ENCODE measurements around the gene DGKH.
"Not testable (repeated sequence)": the region's sequence is repeated elsewhere in the genome, so short reads cannot be mapped to it uniquely, and the experiment has no call there.

DGKH gene

DNA sequence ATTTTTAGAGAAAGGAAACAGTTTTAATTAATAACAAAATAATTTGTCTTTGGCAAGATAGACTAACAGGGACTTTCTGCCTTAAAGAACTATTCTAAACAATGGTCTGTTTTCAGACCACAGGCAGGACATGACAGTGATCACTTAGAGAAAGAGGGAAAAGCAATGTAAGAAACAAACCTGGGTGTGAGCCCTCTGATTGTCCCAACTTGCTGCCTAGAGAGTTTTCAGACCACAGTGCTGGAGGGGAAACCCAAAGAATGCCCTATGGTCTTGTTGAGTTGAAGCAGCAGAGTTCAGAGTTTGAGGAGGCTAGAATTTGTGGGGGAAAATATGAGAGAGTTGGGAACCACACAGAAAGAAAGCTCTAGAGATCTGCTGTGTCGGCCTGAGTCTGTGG lies 38.1 kb downstream of the DGKH start:
- no peak for TF ChIP-seq CTCF (IDR thresholded peaks at IDR 0.05)
- TF ChIP-seq ZFX (IDR thresholded peaks at IDR 0.05; ENCODE audit: borderline replicate concordance), result no peak

DNA sequence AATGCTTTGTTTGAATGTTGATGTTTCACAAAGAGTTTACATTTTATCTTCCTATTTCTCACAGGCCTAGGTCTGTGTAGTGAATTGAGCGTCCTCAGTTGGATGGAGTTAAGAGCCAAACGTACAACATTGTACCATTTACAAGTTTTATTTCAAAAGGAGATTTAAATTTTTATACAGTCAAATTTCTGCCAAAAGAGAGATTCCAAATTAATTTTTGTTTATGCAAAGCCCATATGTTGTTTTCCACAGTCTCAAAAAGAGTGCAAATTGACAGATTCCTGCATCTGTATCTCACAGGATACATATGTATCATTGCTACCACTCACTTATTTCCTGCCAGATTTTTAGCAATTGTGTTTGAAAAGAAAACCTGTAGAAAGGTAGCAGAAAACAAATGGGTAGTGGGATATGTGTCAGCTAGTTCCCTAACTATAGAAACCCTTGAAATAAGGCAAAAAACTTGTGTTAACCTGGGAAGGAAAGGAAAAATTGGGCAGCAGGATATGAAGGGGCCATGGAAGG lies 46.1 kb downstream of the DGKH start:
- no peak for TF ChIP-seq ZFX (IDR thresholded peaks at IDR 0.05; ENCODE audit: borderline replicate concordance)
- no peak for TF ChIP-seq CTCF (IDR thresholded peaks at IDR 0.05)
- H3K27ac ChIP-seq, result no peak overlapping the region

More for the DNA sequence above, 38.1 kb downstream of the DGKH start:
- no peak overlapping the region for H3K27ac ChIP-seq

GRCh38 chr13:42096222-42096621 lies 47.8 kb downstream of the DGKH start:
- not testable (repeated sequence) for H3K27ac ChIP-seq

DNA sequence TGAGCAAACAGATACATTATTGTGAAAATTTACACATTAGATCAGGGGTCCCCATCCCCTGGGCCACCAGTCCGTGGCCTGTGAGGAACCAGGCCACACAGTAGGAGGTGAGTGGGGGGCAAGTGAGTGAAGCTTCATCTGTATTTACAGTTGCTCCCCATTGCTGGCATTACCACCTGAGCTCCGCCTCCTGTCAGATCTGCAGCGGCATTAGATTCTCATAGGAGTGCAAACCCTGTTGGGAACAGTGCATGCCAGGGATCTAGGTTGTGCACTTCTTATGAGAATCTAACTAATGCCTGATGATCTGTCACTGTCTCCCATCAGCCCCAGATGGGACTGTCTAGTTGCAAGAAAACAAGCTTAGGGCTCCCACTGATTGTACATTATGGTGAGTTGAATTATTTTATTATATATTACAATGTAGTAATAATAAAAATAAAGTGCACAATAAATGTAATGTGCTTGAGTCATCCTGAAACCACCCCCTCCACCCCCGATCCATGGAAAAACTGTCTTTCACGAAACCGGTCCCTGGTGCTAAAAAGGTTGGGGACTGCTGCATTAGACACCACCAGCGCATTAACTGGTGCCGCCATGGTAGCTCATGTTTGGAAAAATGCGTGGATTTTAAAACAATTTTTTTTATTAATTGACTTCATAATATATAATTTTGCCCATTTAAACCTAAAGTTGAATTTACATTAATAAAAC lies 51.7 kb downstream of the DGKH start:
- no peak overlapping the region for H3K27ac ChIP-seq
- TF ChIP-seq CTCF (IDR thresholded peaks at IDR 0.05) (no peak), ZFX (IDR thresholded peaks at IDR 0.05; ENCODE audit: borderline replicate concordance) (no peak)

DNA sequence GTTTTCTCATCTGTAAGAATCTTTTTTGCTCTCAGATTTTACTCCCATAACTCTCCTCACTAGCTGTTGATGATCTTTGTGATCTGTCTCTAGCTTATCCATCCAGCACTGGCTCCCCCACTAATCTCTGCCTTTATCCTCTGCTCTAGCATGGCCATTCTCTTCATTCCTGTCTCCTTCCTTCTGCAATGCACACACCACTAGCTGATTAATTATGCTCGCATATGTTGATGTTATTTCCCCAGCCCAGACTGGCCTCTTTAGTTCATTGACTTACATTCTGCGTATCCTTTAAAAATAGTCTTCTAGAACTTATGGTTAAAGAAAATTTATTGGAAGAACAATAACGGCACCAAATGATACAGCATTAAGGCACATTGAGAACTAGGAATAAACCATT lies 52.5 kb downstream of the DGKH start:
- no peak overlapping the region for H3K27ac ChIP-seq
- TF ChIP-seq CTCF (IDR thresholded peaks at IDR 0.05) (no peak), ZFX (IDR thresholded peaks at IDR 0.05; ENCODE audit: borderline replicate concordance) (no peak)

- H3K27ac ChIP-seq, result no peak overlapping the region
- no peak for TF ChIP-seq CTCF (IDR thresholded peaks at IDR 0.05)
- TF ChIP-seq ZFX (IDR thresholded peaks at IDR 0.05; ENCODE audit: borderline replicate concordance), result no peak
Observed at GRCh38 chr13:42101821-42102585, 53.6 kb downstream of the DGKH start.

DNA sequence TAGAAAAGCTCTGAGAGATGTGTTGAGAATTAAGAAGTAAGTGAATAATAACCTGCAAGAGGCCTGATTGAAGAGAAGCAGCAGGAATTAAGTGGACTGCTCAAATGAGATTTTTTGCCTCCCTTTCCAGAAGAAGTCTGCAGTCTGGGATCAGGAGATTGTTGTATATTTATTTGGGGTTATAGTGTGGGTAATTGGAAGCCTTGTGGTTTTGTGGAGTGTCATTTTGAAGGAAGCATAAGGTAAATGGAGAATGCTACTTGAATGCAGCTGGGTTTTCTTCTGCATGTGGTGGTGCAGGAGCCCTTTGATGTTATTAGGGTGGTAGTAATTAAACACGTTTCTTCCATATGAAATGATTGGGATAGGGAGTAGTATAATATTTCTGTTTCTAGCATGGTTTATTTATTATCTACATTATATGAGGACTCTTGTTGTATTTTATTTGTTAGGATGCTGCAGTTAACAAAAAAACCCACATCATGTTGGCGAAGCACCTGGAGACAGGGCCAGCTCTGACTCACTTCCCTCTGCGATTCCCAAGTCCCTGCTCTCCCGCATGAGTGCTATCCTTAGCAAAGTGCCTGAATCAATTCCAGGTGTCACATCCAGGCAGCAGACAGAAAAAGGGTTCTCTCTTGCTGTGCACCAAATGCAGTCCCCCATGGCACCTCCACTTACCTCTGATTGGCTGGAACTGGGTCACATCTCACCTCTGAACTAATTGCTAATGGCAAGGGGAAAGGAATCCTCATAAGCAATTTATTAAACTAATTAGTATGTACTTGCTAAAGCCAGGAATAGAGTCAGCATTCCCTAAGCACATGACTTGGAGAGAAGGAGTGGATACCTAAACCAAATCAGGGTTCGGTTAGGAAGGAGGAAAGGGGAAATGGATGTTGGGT lies 54.8 kb downstream of the DGKH start:
- TF ChIP-seq CTCF (IDR thresholded peaks at IDR 0.05) (no peak), ZFX (IDR thresholded peaks at IDR 0.05; ENCODE audit: borderline replicate concordance) (no peak)
- no peak overlapping the region for H3K27ac ChIP-seq
